NB4 (cell line): ENCODE measurements around the gene CELF6.
A peak's percentile ranks its signal among the peaks of the same experiment; 100 is the strongest.

ENCODE experiments used
- DNase-seq: peaks from one replicate; pipeline ENCODE4 v3.0.0; 2010; ENCODE audit warnings: low read depth
- H3K4me3 ChIP-seq: one replicate; pipeline ENCODE4 v1.5.1; 2011; ENCODE audit warnings: mild to moderate bottlenecking, low read depth, low read length, moderate library complexity
- MYC ChIP-seq: IDR thresholded peaks from 2 replicates; pipeline ENCODE4 v1.6.1; 2011; ENCODE audit warnings: low read depth, low read length
- POLR2A ChIP-seq: IDR thresholded peaks from 2 replicates; pipeline ENCODE4 v1.6.1; 2011; ENCODE audit warnings: mild to moderate bottlenecking; ENCODE audit not compliant: insufficient read length; ENCODE audit errors: extremely low read depth
- TF ChIP-seq, protein P1 (sequence below): IDR thresholded peaks from 2 replicates; pipeline ENCODE4 v1.6.1; 2011; ENCODE audit warnings: low read depth, low read length
- TF ChIP-seq, protein P2 (sequence below): IDR thresholded peaks from one replicate; pipeline ENCODE4 v1.5.1; 2012; ENCODE audit warnings: low read depth, low read length

The CELF6 gene

DNA sequence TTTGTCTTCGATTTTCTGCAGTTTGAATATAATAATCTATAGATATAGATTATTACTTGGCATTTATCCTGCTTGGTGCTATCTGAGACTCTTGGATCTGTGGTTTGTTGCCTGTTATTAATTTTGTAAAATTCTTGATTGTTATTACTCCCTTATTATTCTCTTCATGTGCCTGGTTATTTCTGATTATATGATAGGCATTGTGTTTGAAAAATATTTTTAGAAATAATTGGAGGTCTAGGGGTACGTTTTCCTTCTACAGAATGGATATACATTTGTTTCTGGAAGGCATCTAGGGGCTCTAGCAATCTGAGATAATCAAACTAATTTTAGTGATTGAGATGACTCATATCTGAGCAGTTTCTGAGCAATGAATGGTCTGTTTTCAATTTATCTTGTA, 14.9 kb upstream of the CELF6 start:
- no peak for DNase-seq
- H3K4me3 ChIP-seq, result no peak overlapping the region
- TF ChIP-seq POLR2A (no peak), MYC (no peak)
- TF ChIP-seq, protein P1, sequence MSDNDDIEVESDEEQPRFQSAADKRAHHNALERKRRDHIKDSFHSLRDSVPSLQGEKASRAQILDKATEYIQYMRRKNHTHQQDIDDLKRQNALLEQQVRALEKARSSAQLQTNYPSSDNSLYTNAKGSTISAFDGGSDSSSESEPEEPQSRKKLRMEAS, result no peak
- TF ChIP-seq, protein P2, sequence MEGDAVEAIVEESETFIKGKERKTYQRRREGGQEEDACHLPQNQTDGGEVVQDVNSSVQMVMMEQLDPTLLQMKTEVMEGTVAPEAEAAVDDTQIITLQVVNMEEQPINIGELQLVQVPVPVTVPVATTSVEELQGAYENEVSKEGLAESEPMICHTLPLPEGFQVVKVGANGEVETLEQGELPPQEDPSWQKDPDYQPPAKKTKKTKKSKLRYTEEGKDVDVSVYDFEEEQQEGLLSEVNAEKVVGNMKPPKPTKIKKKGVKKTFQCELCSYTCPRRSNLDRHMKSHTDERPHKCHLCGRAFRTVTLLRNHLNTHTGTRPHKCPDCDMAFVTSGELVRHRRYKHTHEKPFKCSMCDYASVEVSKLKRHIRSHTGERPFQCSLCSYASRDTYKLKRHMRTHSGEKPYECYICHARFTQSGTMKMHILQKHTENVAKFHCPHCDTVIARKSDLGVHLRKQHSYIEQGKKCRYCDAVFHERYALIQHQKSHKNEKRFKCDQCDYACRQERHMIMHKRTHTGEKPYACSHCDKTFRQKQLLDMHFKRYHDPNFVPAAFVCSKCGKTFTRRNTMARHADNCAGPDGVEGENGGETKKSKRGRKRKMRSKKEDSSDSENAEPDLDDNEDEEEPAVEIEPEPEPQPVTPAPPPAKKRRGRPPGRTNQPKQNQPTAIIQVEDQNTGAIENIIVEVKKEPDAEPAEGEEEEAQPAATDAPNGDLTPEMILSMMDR, result no peak

DNA sequence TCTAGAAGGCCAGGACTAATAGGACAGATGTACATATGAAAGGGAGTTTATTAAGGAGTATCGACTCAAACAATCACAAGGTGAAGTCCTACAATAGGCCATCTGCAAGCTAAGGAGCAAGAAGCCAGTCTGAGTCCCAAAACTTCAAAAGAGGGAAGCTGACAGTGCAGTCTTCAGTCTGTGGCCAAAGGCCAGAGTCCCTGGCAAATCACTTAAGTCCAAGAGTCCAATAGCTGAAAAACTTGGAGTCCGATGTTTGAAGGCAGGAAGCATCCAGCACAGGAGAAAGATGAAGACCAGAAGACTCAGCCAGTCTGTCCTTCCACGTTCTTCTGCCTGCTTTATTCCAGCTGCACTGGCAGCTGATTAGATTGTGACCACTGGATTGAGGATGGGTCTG, 11.1 kb upstream of the CELF6 start:
- TF ChIP-seq, protein P2, result no peak
- no peak for TF ChIP-seq MYC
- TF ChIP-seq, protein P1, result no peak
- TF ChIP-seq POLR2A, result no peak
- H3K4me3 ChIP-seq, result no peak overlapping the region
- DNase-seq, result no peak

DNA sequence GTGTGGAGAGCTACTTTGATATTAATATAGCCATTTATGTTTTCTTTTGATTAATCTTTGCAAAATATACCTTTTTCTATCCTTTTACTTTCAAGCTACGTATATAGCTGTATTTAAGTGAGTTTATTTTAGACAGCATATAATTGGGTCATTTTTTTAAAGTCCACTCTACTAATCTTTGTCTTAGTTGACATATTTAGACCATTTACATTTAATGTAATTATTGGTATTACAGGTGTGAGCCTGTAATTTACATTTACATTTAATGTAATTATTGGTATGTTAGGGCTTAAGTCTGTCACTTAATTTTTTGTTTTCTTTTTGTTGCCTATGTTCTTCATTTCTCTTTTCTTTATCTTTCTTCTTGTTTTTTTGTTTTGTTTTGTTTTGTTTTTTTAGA, 3.8 kb upstream of the CELF6 start:
- TF ChIP-seq, protein P2, result no peak
- TF ChIP-seq, protein P1, result no peak
- TF ChIP-seq MYC (no peak), POLR2A (no peak)
- DNase-seq, result no peak
- H3K4me3 ChIP-seq, result no peak overlapping the region

DNA sequence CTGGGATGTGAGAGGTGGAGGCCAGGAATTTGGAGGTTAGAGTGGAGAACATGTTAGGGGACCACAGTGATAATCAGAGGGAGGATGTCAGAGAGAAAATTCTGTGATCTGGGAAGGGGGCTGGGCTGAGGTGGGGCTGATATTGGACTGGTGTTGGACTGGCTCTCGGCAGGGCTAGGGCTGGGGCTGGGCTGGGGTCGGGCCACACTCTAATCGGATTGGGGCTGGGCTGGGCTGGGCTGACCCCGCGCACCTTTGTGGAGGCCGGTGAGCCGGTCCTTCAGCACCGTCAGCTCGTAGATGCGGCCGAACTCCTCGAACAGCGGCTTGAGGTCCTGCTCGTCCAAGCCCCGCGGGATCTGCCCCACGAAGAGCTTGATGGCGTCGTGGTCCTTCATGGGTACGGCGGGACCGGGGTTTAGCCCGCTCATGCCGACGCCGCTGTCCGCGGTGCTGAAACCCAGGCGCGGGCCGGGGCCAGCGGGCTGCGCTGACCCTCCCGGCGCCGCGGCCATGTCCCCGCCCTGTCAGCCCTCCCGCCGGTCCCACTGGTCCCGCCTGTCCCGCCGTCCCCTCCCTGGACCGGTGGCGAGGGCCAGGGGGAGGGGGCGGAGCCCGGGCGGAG, 485 bp downstream of the CELF6 start:
- no peak overlapping the region for H3K4me3 ChIP-seq
- TF ChIP-seq, protein P1, result no peak
- TF ChIP-seq, protein P2, result no peak
- TF ChIP-seq POLR2A, result no peak
- no peak for TF ChIP-seq MYC
- DNase-seq, result peak; percentile 72

DNA sequence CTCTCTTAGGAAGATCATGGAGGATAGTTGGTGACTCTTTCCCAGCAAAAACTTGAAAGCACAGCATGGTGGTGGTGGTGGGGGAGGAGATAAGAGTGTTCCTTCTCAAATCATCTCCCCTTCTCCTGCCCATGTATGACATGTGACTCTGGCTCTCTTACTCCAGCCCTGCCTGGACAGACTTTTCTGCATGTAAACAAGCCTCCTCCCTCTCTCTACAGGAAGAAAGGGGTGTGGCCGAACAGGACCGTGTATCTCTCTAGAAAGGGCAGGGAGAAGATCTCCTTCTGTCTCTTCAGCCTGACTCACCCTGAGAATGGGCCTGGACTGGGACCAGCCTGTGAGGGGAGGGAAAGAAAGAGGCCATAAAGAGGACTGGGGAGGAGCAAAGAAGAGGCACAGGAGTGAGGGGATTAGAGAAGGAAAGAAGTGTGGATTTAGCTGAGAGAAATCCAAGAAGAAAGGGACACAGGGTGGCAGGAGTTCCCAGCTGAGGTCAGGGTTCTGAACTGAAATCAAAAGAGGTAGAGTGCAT, 1.5 kb downstream of the CELF6 start:
- TF ChIP-seq, protein P2, result no peak
- DNase-seq, result no peak
- no peak overlapping the region for H3K4me3 ChIP-seq

DNA sequence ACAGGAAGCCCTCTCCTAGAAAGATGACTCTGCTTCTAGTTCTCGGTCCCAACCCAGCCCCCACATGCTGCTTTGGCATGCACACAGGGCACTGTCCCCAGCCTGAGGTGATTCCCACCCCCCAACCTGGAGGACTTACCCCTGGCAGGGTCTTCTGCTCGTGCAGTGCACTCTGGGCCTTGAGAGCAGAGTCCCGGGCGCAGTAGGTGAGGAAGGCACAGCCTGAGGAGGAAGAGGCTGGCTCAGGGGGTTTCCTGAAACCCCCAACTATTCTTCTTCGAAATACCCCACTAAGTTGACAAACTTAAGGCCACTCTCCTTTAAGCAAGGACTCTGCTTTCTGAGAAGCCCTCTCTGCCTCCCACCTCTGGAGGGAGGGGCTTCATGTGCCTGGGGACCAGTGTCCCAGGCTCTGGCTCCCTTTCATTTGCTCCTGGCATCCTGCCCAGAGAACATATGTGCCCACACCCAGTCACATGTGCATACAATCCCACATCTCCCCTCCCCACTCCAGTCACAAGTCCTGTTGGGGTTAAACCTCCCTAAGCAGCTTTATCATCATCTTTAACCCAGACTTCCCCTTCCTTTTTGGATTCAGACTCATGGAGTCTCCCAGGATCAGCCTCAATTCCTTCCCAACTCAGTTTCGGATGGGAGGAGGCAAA, 4.1 kb downstream of the CELF6 start:
- no peak for DNase-seq
- H3K4me3 ChIP-seq, result no peak overlapping the region
- TF ChIP-seq, protein P1, result no peak
- TF ChIP-seq, protein P2, result no peak
- TF ChIP-seq POLR2A, result no peak
- TF ChIP-seq MYC, result no peak
